NCI-H2171 (cell line): ENCODE data around the gene LRSAM1.

Experiments
- DNase-seq: peaks from one replicate; lab custom pipeline; 2025; lab: John Stamatoyannopoulos, UW

The LRSAM1 gene

DNA sequence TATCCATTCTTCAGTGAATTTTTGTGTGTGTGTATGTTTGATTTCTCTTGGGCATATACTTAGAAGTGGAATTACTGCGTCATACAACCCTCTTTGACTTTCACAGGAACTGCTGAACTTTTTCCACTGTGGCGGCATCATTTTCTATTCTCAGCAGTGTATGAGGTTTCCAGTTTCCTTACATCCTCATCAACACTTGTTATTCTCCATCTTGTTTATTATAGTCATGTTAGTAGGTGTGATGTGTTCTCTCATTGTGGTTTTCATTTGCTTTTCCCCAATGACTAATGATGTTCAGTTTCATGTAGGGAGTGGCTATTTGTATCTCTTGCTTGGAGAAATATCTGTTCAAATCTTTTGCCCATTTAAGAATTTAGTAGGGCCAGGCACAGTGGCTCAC lies 24.6 kb upstream of the LRSAM1 start:
- no peak for DNase-seq

DNA sequence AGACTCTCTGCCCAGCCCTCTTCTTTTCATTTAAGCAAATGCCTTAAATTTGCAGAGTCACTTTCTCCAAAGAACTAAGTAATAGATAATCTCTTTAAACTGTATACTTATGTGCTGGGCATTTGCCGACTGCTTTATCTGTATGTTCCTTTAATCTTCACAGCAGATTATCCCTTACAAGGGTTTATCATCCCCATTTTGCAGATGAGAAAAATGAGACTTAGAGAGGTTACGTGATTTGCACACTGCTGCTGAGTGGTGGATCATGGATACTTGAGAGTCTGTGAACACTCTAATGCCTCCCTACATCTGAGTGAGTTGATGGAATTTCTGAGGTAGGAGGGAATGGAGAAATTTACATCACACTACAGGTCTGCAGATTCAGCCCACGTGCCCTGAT lies 23.0 kb upstream of the LRSAM1 start:
- no peak for DNase-seq

DNA sequence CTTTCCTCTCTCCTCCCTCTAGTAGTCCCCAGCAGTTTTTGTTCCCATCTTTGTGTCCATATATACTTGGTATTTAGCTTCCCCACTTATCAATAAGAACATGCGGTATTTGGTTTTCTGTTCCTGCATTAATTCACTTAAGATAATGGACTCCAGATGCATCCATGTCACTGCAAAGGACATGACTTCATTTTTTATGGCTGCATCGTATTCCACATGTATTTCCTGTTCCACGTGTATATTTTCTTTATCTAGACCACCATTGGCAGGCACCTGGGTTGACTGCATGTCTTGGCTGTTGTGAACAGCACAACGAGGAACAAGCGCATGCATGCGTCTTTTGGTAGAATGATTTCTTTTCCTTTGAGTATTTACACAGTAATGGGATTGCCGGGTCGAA lies 20.9 kb upstream of the LRSAM1 start:
- DNase-seq, result no peak

DNA sequence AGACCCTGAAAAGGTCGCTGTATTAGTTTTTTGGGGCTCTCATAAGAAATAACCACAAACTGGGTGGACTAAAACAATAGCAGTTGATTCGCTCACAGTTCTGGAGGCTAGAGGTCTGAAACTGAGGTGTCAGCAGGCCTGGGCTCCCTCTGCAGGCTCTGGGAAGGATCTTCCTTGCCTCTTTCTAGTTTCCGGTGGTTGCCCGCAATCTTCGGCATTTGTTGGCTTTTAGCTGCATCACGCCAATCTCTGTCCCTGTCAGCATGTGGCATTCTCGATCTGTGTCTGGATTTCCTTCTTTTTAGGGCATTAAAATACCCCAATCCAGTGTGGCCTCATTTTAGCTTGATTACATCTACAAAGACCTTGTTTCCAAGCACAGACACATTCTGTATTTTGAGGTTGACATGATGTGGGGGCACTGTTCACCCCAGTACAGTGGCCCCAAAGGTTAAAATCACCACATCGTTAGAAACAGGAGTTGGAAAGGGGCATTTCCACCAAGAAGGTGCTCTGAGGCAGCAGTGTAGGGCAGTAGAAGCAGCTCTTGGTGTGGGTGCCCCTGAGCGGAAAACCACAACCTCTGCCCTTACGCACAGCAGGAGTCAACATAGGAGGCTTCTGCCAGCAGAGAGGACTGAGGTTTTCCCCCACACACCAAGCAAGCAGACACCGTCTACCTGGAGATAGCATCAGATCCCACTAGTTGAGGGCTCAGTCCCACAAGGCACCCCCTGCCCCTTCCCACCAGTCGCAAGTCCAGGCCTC lies 13.6 kb upstream of the LRSAM1 start:
- DNase-seq, result no peak

DNA sequence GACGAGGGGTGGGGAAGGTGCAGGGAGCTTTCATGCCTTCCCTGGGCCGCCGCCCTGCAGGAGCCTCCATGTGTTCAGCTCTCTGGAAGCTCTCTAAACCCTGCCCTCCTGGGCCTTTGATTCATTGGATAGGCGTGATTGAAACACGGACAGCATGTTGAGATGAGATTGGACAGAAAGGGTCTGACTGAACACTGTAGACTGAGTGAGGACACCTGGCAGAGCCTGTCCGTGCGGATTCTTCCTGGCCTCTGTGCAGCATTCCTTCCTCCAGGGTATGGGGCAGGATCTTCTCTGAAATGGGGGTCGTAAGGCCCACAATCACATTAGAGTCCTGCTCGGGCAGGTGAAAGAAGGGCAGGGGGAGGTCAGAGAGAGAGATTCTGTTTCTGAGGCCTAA lies 12.9 kb upstream of the LRSAM1 start:
- no peak for DNase-seq

DNA sequence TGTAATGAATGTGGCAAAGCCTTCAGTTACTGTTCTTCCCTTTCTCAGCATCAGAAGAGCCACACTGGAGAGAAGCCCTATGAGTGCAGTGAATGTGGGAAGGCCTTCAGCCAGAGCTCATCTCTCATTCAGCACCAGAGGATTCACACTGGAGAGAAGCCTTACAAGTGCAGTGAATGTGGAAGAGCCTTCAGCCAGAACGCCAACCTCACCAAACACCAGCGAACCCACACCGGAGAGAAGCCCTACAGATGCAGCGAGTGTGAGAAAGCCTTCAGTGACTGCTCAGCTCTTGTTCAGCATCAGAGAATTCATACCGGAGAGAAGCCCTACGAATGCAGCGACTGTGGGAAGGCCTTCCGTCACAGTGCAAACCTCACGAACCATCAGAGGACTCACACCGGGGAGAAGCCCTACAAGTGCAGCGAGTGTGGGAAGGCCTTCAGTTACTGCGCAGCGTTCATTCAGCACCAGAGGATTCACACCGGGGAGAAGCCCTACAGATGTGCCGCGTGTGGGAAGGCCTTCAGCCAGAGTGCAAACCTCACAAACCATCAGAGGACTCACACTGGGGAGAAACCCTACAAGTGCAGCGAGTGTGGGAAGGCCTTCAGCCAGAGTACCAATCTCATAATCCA lies 6.9 kb upstream of the LRSAM1 start:
- no peak for DNase-seq

DNA sequence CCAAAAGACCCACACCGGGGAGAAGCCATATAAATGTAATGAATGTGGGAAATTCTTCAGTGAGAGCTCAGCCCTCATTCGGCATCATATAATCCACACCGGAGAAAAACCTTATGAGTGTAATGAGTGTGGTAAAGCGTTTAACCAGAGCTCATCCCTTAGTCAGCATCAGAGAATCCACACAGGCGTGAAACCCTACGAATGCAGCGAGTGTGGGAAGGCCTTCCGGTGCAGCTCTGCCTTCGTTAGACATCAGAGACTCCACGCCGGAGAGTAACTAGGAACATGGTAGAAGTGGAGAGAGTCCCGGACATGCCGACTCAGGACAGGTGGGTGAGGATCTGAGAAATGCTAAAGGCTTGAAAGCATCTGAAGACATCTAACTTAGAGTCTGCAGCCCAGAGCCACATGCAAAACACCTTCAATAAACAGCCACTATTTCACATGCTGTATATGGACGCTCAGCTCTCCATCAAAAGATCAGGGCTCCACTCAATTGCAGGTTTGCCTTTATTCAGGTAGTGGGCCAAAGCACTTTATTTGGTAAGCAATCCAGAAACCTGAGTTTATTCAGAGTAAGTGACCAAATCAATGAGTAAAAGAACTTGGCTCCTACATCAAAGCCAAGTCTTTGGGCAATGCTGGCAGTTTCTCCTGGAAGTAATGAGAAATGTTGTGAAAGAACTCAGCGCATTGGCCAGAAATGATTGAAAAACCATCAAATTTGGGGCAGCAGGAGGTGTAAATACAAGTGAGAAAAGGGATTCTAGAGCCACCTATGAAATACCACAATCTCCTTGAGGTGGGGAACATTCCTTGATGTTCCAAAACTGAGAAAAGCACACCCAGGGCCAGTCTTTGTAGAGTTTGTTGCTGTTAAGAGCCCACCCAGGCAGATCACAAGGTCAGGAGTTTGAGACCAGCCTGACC lies 6.1 kb upstream of the LRSAM1 start:
- no peak for DNase-seq

DNA sequence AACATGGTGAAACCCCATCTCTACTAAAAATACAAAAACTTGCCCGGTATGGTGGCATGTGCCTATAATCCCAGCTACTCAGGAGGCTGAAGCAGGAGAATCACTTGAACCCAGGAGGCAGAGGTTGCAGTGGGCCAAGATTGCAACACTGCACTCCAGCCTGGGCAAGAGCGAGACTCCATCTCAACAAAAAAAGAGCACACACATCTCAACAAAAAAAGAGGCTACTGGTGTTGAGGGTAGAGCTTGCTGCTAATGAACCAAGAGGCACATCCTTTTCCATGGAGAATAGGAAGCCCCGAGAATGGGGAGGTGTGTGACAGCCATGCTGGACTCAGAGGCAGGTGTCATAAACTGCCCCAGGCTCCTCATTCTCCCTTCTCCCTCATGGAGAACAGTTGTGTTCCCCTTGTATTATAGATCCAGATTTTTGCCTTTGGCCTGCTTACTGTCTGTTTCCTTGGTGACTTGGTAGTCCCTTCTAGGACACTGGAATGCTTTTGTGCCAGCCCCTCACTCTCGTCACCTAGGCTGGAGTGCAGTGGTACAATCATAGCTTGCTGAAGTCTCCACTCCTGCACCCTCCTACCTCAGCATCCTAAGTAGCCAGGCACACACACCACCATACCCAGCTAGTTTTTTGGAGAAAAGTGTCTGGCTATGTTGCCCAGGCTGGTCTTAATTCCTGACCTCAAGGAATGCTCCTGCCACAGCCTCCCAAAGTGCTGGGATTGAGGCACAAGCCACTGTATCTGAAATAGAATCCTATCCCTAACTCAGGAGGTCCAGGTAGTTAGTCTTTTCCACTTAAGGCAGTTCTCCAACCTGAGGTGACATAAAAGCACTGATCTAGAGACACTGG lies 5.2 kb upstream of the LRSAM1 start:
- DNase-seq, result no peak

DNA sequence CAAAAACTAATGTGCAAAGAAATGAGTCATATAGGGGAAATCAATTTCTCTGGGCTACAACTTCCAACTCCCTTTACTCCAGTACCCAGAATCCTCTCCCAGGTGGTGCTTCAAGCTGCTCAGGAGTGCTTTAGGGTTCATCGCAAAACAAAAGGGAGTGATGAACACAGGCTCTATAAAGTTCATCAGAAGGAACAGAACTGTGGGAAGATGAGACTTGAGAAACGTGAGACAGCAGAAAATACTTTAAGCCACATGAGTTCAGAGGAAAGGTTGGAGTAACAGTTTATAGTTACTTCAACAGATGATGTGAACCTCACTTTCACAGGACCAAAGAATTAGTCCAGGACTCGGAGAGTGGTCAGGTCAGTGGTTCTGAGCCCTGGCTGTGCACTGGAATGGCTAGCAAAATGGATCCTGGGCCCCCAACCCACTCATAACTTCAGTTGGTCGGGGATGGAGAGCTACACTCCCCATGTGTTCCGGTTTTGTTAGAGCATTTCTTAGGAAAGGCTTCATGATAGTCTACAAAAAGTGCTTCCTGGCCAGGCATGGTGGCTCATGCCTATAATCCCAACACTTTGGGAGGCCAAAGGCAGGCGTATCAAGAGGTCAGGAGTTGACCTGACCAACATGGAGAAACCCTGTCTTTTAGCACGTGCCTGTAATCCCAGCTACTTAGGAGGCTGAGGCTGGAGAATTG lies 4.4 kb upstream of the LRSAM1 start:
- no peak for DNase-seq

DNA sequence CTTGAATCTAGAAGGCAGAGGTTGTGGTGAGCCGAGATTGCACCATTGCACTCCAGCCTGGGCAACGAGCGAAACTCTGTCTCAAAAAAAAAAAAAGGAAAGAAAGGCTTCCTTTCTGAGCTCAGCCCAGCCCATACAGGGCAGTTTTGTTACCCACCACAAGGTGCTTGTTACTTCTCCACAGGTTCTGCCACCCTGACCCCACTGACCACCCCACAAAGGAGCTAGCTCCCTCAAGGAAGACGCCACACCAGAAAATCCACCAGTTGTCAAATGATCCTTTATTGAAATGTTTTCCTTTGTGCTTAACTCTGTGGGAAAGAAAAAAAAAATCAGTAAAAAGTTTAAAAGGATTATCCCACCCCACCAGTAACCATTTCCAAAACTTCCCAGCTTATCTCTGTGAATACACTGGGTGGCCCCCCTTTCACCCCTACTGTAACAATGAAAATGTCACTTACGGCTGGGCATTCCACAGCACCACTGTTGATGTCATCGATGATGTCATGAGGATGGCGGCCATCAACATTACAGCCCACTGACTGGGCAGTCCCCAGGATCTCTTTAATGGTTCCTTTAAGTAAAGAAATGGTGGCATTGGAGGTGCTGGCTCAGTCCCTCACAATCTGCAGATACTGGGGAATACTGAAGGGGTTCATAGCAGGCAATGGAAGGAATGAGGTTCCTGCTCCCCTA lies 3.7 kb upstream of the LRSAM1 start:
- no peak for DNase-seq

DNA sequence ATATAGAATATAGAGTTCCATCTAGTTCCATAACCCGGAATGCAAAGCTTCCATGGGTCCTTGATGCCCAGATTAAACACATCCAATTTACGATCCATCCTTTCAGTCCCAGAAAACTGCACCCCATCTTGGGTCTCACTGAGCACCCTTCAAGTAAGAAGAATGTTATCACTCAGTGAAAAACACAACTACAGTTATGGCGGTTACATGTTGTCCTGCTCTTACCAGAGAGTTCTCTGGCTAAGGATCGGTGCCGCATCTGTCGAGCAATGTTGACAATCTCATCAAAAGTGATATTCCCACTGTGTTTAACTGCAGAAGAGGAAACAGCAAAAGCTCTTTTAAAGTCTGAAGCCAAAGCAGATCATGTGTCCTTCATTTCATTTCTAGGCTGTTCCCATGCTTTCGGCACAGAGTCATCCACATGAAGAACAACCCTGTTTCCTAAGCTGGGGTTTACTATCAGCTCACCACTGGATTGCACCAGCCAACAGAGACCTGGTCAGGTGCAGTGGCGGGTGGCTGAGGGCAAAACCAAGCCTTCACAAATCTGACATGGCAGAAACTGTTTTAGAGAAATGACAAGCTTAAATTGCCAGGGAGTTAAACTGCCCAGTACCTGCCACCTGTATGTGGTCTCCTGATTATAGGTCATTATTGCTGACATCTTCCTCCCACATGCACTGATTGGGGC lies 3.1 kb upstream of the LRSAM1 start:
- no peak for DNase-seq

DNA sequence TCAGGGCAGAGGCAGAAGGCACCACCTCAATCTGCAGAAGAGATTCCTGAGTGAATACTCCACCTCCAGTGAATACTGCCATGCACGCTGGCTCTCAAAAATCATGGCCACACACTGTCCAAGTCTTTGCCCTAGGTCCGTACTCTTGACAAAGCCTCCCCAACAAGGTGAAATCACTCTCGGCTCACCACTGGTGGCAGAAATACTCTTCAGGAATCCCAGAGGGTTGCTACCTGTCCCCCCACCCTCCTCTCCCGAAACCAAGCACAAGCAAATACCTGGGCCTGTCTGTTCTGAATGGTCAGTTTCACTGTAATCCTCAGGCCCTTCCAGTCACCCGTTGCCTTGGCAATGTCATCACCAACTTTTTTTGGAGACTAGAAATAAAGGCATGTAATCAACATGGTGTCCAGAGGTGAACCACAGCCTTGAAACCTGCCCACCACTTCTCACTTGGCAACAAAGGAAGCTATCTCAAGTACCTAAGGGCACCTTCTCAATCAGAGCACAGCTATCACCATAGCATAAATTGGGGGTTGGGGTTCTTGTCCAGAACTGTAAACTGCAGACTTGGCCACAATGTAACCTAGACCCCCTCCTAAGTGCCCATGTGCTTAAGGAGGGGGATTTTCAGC lies 1.9 kb upstream of the LRSAM1 start:
- no peak for DNase-seq

DNA sequence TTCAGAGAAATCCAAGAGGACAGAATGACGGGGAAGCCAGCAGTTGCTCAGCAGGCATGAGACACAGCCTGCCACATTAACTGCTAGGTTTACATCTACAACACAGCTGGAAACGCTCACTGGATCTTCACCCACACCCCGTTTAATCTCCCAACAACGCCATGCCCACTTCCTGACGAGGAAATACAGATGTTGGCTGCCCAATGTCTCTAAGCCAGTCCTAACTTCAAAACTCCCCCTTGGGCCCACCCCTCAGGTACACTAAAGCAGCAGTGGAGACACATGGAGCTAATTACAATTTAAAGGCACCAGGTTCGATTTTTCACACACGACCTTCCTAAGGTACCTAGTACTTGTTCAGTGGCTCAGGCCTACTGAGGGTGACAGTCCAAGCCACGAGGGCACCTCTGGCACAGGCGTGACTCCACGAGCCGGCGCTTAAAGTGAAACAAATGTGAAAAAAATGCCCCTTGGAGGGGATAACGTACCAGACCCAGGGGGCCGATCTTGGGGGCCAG lies 1.0 kb upstream of the LRSAM1 start:
- no peak for DNase-seq

DNA sequence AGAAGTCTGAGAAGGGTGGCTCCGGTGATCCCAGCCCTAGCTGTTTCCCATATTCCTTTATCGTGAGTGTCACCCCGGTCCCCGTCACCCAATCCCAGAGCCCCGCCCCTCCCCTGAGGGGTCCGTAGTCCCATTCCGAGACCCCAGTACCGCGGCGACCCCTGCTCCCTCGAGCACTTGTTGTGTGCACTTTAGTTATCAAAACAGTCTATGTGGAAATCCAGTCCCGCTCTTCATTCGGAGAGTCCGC lies 223 bp downstream of the LRSAM1 start:
- no peak for DNase-seq

DNA sequence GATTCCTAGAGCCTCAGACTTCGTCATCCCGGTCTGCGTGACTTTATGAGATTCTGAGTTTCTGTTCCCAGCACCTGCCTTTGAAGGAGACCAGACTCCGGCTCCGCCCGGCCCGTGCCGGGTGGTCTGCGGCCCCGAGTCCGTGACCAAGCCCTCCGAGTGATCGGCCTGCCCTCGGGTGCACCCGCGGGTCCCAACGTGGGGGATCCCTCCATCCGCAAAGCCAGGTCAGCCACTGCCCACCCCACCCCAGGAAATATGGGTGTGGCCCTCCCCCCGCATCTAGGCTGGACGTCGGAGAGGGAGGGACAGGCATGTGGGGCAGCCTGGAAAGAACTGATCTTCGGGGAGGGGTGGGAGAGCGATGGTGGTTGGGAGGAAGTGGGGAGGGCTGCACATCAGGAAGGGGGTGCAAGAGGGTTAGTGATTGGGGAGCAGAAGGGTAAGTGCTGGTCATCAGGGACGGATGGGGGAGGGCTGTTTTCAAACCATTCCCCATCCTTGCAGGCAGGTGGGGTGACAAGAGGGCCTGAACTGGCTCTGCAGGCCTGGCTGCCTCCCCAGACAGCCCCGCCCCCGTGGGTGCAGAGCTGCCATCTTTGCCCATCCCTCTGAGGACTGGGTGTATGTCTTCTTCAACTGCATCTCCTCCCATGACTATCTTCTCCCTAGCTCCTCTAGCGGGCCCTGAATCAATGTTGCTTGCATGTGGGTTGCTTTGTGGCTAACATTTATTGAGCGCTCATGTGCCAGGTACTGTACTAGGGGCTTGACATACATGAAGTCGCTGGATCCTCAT lies 747 bp downstream of the LRSAM1 start:
- no peak for DNase-seq

DNA sequence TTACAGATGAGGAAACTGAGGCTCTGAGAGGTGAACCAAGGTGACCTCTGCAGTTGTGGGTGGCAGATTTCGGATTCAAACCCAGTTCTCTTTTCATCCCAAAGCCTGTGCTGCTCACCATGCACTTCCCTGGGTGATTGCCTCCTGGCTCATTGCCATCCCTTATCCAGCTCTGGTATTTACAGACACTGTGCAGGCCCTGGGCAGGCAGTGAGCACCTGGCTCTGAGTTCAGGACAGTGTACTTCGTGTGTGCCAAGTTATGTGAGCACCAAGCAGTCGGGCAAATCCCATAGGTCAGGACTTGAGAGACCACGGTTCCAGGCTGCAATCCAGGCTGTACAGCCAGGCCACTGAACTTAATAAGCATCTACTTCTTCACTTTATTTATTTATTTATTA lies 1.4 kb downstream of the LRSAM1 start:
- DNase-seq, result no peak

DNA sequence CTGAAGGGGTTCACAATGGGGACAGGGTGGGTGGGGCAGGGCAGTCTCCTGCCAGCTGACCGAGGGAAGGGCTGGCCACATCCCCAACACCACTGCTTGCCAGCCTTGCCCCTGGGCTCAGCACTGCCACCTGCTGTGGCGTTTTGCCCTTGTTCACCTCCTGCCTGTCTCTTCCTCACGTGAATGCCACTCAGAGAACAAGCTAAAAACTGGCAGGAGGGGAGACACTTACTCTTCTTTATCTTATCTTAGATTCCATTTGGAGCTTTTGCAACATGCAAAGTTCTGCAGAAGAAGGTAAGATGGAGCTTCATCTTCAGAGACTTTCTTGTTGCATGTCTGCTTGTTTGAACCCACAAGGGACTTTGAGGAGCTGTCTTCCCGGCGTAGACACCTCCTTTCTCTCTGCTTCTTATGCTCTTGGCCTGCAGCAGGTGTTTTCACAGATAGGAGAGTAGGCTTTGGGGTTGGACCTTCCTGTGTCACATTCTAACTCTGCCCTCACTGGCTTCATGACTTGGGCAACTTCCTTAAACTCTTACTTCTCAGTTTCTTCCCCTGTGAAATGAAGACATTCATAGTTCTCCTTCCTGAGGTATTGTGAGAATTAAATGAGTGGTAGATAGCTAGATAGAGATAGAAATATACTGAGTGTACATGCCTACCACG lies 4.1 kb downstream of the LRSAM1 start:
- no peak for DNase-seq

DNA sequence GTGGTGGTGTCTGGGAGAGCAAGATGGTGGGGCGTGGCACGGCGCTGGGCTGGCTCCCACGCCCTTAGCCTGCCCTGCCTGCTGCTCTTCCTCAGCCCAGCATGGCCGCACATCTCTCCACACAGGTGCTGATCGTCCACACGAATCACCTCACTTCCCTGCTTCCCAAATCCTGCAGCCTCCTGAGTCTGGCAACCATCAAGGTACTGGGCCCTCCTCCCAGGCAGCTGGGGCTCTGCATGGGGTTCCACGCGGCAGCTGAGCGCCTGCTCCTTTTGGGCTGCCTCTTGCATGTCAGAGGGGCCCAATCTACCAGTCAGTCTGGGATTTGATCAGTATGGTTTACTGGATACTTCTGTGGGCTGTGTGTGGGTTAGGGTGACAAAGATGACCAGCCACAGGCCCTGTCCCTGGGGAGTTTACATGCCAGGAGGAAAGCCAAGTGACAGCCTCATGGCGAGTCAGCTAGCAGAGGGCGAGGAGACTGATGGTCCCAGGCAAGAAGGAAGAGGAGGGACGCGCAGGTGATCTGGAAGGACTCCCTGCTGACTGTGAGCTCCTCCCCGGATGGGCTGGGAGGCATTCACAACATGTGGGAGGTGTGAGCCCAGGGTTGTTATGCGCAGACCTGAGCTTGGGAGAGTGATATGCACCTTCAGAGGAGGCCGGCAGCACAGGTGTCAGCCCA lies 6.0 kb downstream of the LRSAM1 start:
- DNase-seq, result no peak
